GM12878 (cell line): ENCODE data around the gene GOLGA7B. TPM values are rescaled to one million over a fixed set of nuclear protein-coding genes. Genes with fewer than 3 reads are reported as not detected.

ENCODE experiments used
- ATAC-seq: fragments of 200-7000 bp; cut with Tn5 transposase; 3 replicates; pipeline ENCODE4 v1.9.1; 2020; ENCODE audit warnings: mild to moderate bottlenecking, moderate library complexity
- BruUV-seq: library from RNA; stranded (reverse); fragments of 400-500 nt; replicated peaks from 2 replicates; lab custom pipeline; 2021; lab: Mats Ljungman, UMichigan
- CTCF ChIA-PET: fragments of 300-600 bp; sonication (Branson Sonifier 250); formaldehyde crosslinking; extraction: SDS; loops from one replicate; lab custom pipeline; 2021; ENCODE audit warnings: inconsistent platforms; lab: Yijun Ruan, JAX
- POLR2A ChIA-PET: fragments of 350-600 bp; formaldehyde crosslinking; extraction: SDS; loops from one replicate; lab custom pipeline; 2021; ENCODE audit warnings: inconsistent platforms; lab: Charles Lee
- RAD21 ChIA-PET: fragments of 300-600 bp; sonication (Branson Sonifier 250); formaldehyde crosslinking; loops from one replicate; lab custom pipeline; 2023; ENCODE audit warnings: antibody characterized with exemption; ENCODE audit not compliant: unreplicated experiment; lab: Charles Lee
- SMC1A ChIA-PET: fragments of 300-600 bp; sonication (Branson Sonifier 250); formaldehyde crosslinking; loops from one replicate; lab custom pipeline; 2023; ENCODE audit not compliant: unreplicated experiment, uncharacterized antibody; lab: Charles Lee
- DNase-seq: peaks from one replicate; pipeline ENCODE4 v3.0.0-alpha.2; 2011; ENCODE audit warnings: low read depth, low spot score
- FAIRE-seq: peaks from 3 replicates; lab custom pipeline; 2011; peaks lifted over from hg19 to GRCh38; lab: Jason Lieb, UNC
- H2AFZ ChIP-seq: 2 replicates; pipeline ENCODE4 v1.6.0; 2011; ENCODE audit warnings: low read depth, low read length, control low read depth; ENCODE audit not compliant: control insufficient read depth
- H3K27ac ChIP-seq: 2 replicates; pipeline ENCODE4 v1.5.1; 2011; ENCODE audit warnings: control low read depth; ENCODE audit not compliant: control insufficient read depth, insufficient read depth
- H3K27me3 ChIP-seq, 2 experiments: replicated peaks in 1 of 2; 2 replicates each; pipeline versions ENCODE4 v1.6.0 to v1.6.1; 2011; ENCODE audit warnings: low read length in 1 of 2; ENCODE audit not compliant: control insufficient read depth in 2 of 2, insufficient read depth in 2 of 2
- H3K36me3 ChIP-seq, 2 experiments: 2 replicates each; pipeline ENCODE4 v1.5.1; 2011; ENCODE audit warnings: low read length in 1 of 2; ENCODE audit not compliant: control insufficient read depth in 2 of 2, insufficient read depth in 2 of 2
- H3K4me1 ChIP-seq: 2 replicates; pipeline ENCODE4 v1.6.1; 2011; ENCODE audit warnings: mild to moderate bottlenecking, low read length, moderate library complexity, mixed read lengths; ENCODE audit not compliant: control insufficient read depth, insufficient read depth
- H3K4me2 ChIP-seq: 2 replicates; pipeline ENCODE4 v1.6.0; 2011; ENCODE audit warnings: control low read depth; ENCODE audit not compliant: control insufficient read depth, insufficient read depth
- H3K4me3 ChIP-seq: fragments of 200-600 bp; sonication (generic); 2 replicates; pipeline ENCODE4 v1.5.1; 2016
- H3K79me2 ChIP-seq: 2 replicates; pipeline ENCODE4 v1.6.0; 2011; ENCODE audit warnings: low read length; ENCODE audit not compliant: control insufficient read depth, insufficient read depth
- H3K9ac ChIP-seq: 2 replicates; pipeline ENCODE4 v1.8.0; 2011; ENCODE audit warnings: low read length, control low read depth, mixed read lengths; ENCODE audit not compliant: control insufficient read depth, insufficient read depth
- H3K9me3 ChIP-seq: replicated peaks from 3 replicates; pipeline ENCODE4 v1.5.1; 2011; ENCODE audit warnings: mild to moderate bottlenecking, low read length; ENCODE audit not compliant: control insufficient read depth, insufficient read depth
- H4K20me1 ChIP-seq: 2 replicates; pipeline ENCODE4 v1.6.0; 2011; ENCODE audit not compliant: control insufficient read depth, insufficient read depth
- ATF7 ChIP-seq: fragments of 450-650 bp; IDR thresholded peaks from 2 replicates; pipeline ENCODE4 v1.6.1; 2016; ENCODE audit warnings: low read depth, mild to moderate bottlenecking
- BCL11A ChIP-seq: IDR thresholded peaks from 2 replicates; pipeline ENCODE4 v1.6.1; 2011; ENCODE audit warnings: low read depth, low read length
- BHLHE40 ChIP-seq, 2 experiments: fragments of 450-650 bp in 1 of 2; IDR thresholded peaks; 2 replicates each; pipeline ENCODE4 v1.6.1; 2011 to 2017; ENCODE audit warnings: low read depth in 2 of 2, borderline replicate concordance in 1 of 2, improper control_type of control experiment in 1 of 2, low read length in 1 of 2, mild to moderate bottlenecking in 1 of 2
- CHD1 ChIP-seq: IDR thresholded peaks from 2 replicates; pipeline ENCODE4 v1.6.1; 2012; ENCODE audit warnings: low read depth, low read length, improper control_type of control experiment
- EZH2 ChIP-seq: IDR thresholded peaks from 2 replicates; pipeline ENCODE4 v1.6.1; 2012; ENCODE audit warnings: low read depth, mild to moderate bottlenecking, control low read depth, inconsistent platforms, low read length, borderline replicate concordance; ENCODE audit not compliant: control insufficient read depth
- NR2C2 ChIP-seq: IDR thresholded peaks from 2 replicates; pipeline ENCODE4 v1.6.1; 2011; ENCODE audit warnings: borderline replicate concordance, low read depth; ENCODE audit not compliant: control insufficient read depth, insufficient read length
- PAX8 ChIP-seq: fragments of 450-650 bp; IDR thresholded peaks from 2 replicates; pipeline ENCODE4 v1.6.1; 2017; ENCODE audit warnings: mild to moderate bottlenecking, moderate library complexity
- SMARCA5 ChIP-seq: fragments of 450-650 bp; IDR thresholded peaks from 2 replicates; pipeline ENCODE4 v1.6.1; 2017; ENCODE audit warnings: mild to moderate bottlenecking
- SMC3 ChIP-seq: IDR thresholded peaks from 2 replicates; pipeline ENCODE4 v1.6.1; 2011; ENCODE audit warnings: low read length, improper control_type of control experiment, borderline replicate concordance
- SPI1 ChIP-seq: IDR thresholded peaks from 2 replicates; pipeline ENCODE4 v1.6.1; 2011; ENCODE audit warnings: low read depth, mild to moderate bottlenecking, low read length, moderate library complexity, borderline replicate concordance; ENCODE audit not compliant: insufficient read depth
- TAF1 ChIP-seq: IDR thresholded peaks from 2 replicates; pipeline ENCODE4 v1.6.1; 2011; ENCODE audit warnings: mild to moderate bottlenecking, low read depth, low read length, borderline replicate concordance
- YBX1 ChIP-seq: fragments of 450-650 bp; IDR thresholded peaks from 2 replicates; pipeline ENCODE4 v1.6.1; 2016; ENCODE audit warnings: antibody characterized with exemption
- ZNF384 ChIP-seq: IDR thresholded peaks from 2 replicates; pipeline ENCODE4 v1.6.1; 2012; ENCODE audit warnings: low read depth, mild to moderate bottlenecking, low read length, improper control_type of control experiment, borderline replicate concordance
- WGBS: methylation state at CpG from one replicate; pipeline ENCODE4 v1.1.6; 2016; ENCODE audit warnings: low lambda C conversion rate; ENCODE audit not compliant: insufficient replicate concordance, insufficient coverage; ENCODE audit errors: missing lambda C conversion rate; 5-methylcytosine and 5-hydroxymethylcytosine counted together
- in situ Hi-C: fragments of 300-500 bp; cut with MboI; formaldehyde crosslinking; loops from 9 replicates; pipeline ENCODE4 v1.14.3; 2018; ENCODE audit warnings: mixed read lengths
- intact Hi-C: fragments of 100-400 bp; cut with micrococcal nuclease; formaldehyde crosslinking; loops from one replicate; pipeline ENCODE4 v1.14.2; 2022; ENCODE audit not compliant: unreplicated experiment
- polyA plus RNA-seq, 11 experiments: library from polyadenylated mRNA; depleted of rRNA in 4 of 11; unstranded in 6 of 11; stranded (reverse) in 5 of 11; fragments of >200 nt; fragmentation: Nextera tagmentation in 4 of 11; fragmentation: Illumina TruSeq in 1 of 11; extraction: Ambion mirVana in 4 of 11; extraction: Trizol in 1 of 11; gene quantifications; 1 replicate in 1 of 11; 2 replicates in 10 of 11; pipeline versions ENCODE4 v1.2.1 to v1.2.3, GENCODE V29; 2011 to 2016; ENCODE audit warnings: inconsistent platforms in 2 of 11, missing spikeins in 2 of 11, low read depth in 1 of 11
- total RNA-seq, 4 experiments: library from RNA; depleted of rRNA in 3 of 4; stranded (reverse); fragments of >200 nt in 3 of 4; fragmentation: Illumina TruSeq in 1 of 4; extraction: Trizol in 1 of 4; gene quantifications; 2 replicates each; pipeline versions ENCODE4 v1.2.1 to v1.2.3, GENCODE V29; 2013 to 2021
- TF ChIP-seq, protein P1 (sequence below): IDR thresholded peaks from 2 replicates; pipeline ENCODE4 v1.6.1; 2011; ENCODE audit warnings: mild to moderate bottlenecking, low read depth, low read length, moderate library complexity; ENCODE audit not compliant: insufficient replicate concordance
- TF ChIP-seq, protein P2 (sequence below): fragments of 450-650 bp; IDR thresholded peaks from 2 replicates; pipeline ENCODE4 v1.6.1; 2014; ENCODE audit warnings: mild to moderate bottlenecking

GOLGA7B gene
- total and polyA plus RNA-seq, 10 of the 15 experiments (the other 5 are each of a cell fraction or from before 2014, with no cell fraction given): 0.01 to 0.02 (median 0.01) TPM; not detected in 7

DNA sequence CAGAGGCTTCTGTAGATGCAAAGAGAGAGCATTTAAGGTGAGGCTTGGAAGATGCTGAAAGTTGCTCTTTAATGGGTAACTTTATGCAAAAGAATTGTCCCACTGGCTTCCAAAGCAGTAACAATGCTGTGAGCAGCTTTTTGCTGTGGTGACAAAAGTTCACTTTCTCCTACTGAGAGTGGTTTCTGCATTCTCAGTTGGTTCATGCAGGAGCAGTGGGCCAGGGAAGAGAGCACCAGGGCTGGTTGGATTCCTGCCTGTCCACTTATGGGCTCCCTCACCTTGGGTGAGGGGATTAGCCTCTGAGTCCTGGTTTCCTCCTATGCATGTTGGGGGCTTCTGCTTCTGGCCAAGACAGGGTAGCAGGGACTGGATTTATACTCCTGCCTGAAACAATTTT, 31.1 kb upstream of the GOLGA7B start:
- in situ Hi-C loops (no loop called here), intact Hi-C loops (no loop called here)
- RAD21 ChIA-PET: no interaction called here
- Histone ChIP-seq H3K4me3 (no peak overlapping the region), H3K27me3 (peaks cover 2 to 4% of the 10 kb centered on the region in 2 experiments), H3K4me2 (no peak overlapping the region), H4K20me1 (no peaks in the 10 kb centered on the region), H3K27ac (no peak overlapping the region), H3K36me3 (no peaks in the 10 kb centered on the region), H3K9me3 (no peaks in the 10 kb centered on the region), H3K4me1 (no peaks in the 10 kb centered on the region), H3K9ac (no peak overlapping the region), H3K79me2 (no peaks in the 10 kb centered on the region), H2AFZ (no peak overlapping the region)
- BruUV-seq: no TSS peak
- FAIRE-seq (no peak), ATAC-seq (no peak), DNase-seq (no peak)
- SMC1A ChIA-PET: no interaction called here
- POLR2A ChIA-PET: interaction anchor here (0.6 kb wide), 1 partner anchor 66 kb away, joined by 3 read pairs; no protein-coding TSS in a partner anchor
- CTCF ChIA-PET: no interaction called here
- TF ChIP-seq, protein P1, sequence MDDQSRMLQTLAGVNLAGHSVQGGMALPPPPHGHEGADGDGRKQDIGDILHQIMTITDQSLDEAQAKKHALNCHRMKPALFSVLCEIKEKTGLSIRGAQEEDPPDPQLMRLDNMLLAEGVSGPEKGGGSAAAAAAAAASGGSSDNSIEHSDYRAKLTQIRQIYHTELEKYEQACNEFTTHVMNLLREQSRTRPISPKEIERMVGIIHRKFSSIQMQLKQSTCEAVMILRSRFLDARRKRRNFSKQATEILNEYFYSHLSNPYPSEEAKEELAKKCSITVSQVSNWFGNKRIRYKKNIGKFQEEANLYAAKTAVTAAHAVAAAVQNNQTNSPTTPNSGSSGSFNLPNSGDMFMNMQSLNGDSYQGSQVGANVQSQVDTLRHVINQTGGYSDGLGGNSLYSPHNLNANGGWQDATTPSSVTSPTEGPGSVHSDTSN: no peak

DNA sequence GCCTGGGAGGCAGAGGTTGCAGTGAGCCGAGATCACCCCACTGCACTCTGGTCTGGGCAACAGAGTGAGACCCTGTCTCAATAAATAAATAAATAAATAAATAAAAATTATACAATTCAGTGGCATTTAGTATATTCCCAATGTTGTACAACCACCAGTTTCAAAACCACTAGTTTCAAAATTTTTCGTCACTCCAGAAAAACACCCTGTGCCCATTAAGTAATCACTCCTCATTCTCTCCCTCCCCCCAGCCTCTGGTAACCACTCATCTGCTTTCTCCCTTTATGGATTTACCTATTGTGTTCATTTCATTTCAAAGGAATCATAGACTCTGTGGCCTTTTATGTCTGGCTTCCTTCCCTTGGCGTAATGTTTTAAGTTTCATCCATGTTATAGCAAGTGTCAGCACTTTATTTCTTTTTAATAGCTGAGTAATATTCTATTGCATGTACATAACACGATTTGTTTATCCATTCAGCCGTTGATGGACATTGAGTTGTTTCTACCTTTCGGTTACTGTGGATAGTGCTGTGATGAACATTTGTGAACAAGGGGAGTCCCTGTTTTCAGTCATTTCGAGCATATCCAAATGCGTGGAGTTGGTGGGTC, 29.4 kb upstream of the GOLGA7B start:
- no peaks in the 10 kb centered on the region for H4K20me1 ChIP-seq
- ATAC-seq: no peak
- POLR2A ChIA-PET: no interaction called here
- CTCF ChIA-PET: no interaction called here
- no peaks in the 10 kb centered on the region for H3K9me3 ChIP-seq
- H3K79me2 ChIP-seq: no peaks in the 10 kb centered on the region
- DNase-seq: no peak
- no peak overlapping the region for H2AFZ ChIP-seq
- no peak overlapping the region for H3K9ac ChIP-seq
- SMC1A ChIA-PET: no interaction called here
- H3K4me2 ChIP-seq: no peak overlapping the region
- FAIRE-seq: no peak
- H3K36me3 ChIP-seq: no peaks in the 10 kb centered on the region
- BruUV-seq: no TSS peak
- no peaks in the 10 kb centered on the region for H3K4me1 ChIP-seq
- H3K27ac ChIP-seq: no peak overlapping the region
- WGBS: 36% methylated on average over 8 of the region's 8 CpGs
- RAD21 ChIA-PET: no interaction called here
- in situ Hi-C loops (no loop called here), intact Hi-C loops (no loop called here)
- H3K4me3 ChIP-seq: no peak overlapping the region
- peaks cover 2 to 4% of the 10 kb centered on the region in 2 experiments; a peak in 3 of 4 replicates for H3K27me3 ChIP-seq
- TF ChIP-seq EZH2: no peak
- TF ChIP-seq, protein P2, sequence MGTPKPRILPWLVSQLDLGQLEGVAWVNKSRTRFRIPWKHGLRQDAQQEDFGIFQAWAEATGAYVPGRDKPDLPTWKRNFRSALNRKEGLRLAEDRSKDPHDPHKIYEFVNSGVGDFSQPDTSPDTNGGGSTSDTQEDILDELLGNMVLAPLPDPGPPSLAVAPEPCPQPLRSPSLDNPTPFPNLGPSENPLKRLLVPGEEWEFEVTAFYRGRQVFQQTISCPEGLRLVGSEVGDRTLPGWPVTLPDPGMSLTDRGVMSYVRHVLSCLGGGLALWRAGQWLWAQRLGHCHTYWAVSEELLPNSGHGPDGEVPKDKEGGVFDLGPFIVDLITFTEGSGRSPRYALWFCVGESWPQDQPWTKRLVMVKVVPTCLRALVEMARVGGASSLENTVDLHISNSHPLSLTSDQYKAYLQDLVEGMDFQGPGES: no peak
- no peak for TF ChIP-seq YBX1
- TF ChIP-seq ZNF384: no peak
- no peak for TF ChIP-seq CHD1
- no peak for TF ChIP-seq NR2C2
- TF ChIP-seq SMC3: no peak
- no peak for TF ChIP-seq SMARCA5
- no peak for TF ChIP-seq TAF1
- no peak for TF ChIP-seq PAX8
- TF ChIP-seq BHLHE40 (IDR thresholded peaks at IDR 0.05; ENCODE audit: borderline replicate concordance in 1 of 2, low read depth in 2 of 2, low read length in 1 of 2): no peak
- TF ChIP-seq BCL11A: no peak
- no peak for TF ChIP-seq ATF7
- TF ChIP-seq SPI1: no peak
